Liver (tissue), 3 donors: ENCODE results near the gene SIRPA.

Experiments used
- ATF3 ChIP-seq: IDR thresholded peaks from 2 replicates; pipeline ENCODE4 v1.6.1; 2016; ENCODE audit warnings: antibody characterized with exemption
- CTCF ChIP-seq: fragments of 150-350 bp; IDR thresholded peaks from 2 replicates; pipeline ENCODE4 v1.5.1; 2017; ENCODE audit warnings: improper control_type of control experiment, low read depth, low read length; ENCODE audit not compliant: missing input control
- FOXA1 ChIP-seq: IDR thresholded peaks from 2 replicates; pipeline ENCODE4 v1.6.1; 2016; ENCODE audit warnings: antibody characterized with exemption
- HNF4A ChIP-seq, 2 donors: conservative IDR thresholded peaks; 2 replicates each; pipeline ENCODE4 v1.6.1; 2016; ENCODE audit warnings: antibody characterized with exemption in 2 of 2, mild to moderate bottlenecking in 2 of 2
- JUND ChIP-seq, 2 donors: IDR thresholded peaks; 2 replicates each; pipeline ENCODE4 v1.6.1; 2016; ENCODE audit warnings: antibody characterized with exemption in 2 of 2
- MAX ChIP-seq: IDR thresholded peaks from 2 replicates; pipeline ENCODE4 v1.6.1; 2016; ENCODE audit warnings: antibody characterized with exemption
- RAD21 ChIP-seq, 2 donors: IDR thresholded peaks; 2 replicates each; pipeline ENCODE4 v1.6.1; 2016; ENCODE audit warnings: antibody characterized with exemption in 2 of 2, mild to moderate bottlenecking in 2 of 2
- REST ChIP-seq: IDR thresholded peaks from 2 replicates; pipeline ENCODE4 v1.6.1; 2016; ENCODE audit warnings: antibody characterized with exemption, mild to moderate bottlenecking
- RXRA ChIP-seq, 2 donors: IDR thresholded peaks; 2 replicates each; pipeline ENCODE4 v1.6.1; 2017 to 2018; ENCODE audit warnings: antibody characterized with exemption in 2 of 2, mild to moderate bottlenecking in 1 of 2
- SP1 ChIP-seq: IDR thresholded peaks from 2 replicates; pipeline ENCODE4 v1.6.1; 2018; ENCODE audit warnings: antibody characterized with exemption, mild to moderate bottlenecking
- TAF1 ChIP-seq: conservative IDR thresholded peaks from 2 replicates; pipeline ENCODE4 v1.6.1; 2016; ENCODE audit warnings: antibody characterized with exemption, mild to moderate bottlenecking
- YY1 ChIP-seq: IDR thresholded peaks from 2 replicates; pipeline ENCODE4 v1.6.1; 2016; ENCODE audit warnings: antibody characterized with exemption, mild to moderate bottlenecking
- ZBTB33 ChIP-seq: IDR thresholded peaks from 2 replicates; pipeline ENCODE4 v1.6.1; 2016; ENCODE audit warnings: antibody characterized with exemption
- donor health status: healthy.
- donor health status: healthy.

GRCh38 chr20:1917786-1918185, 22.6 kb downstream of the SIRPA start:
- TF ChIP-seq CTCF (no peak), JUND (IDR thresholded peaks at IDR 0.05) (no peak), REST (no peak), HNF4A (conservative IDR thresholded peaks at IDR 0.05) (no peak), ZBTB33 (no peak), RXRA (IDR thresholded peaks at IDR 0.05) (no peak), SP1 (no peak), MAX (no peak), ATF3 (no peak), TAF1 (no peak), RAD21 (IDR thresholded peaks at IDR 0.05) (no peak), YY1 (no peak), FOXA1 (no peak)
